ENCODE data around the gene LRRC15.

- TF ChIP-seq CTCF (IDR thresholded peaks at IDR 0.05) (peak; percentile 93 to 98 (median 96)), POLR2AphosphoS5 (IDR thresholded peaks at IDR 0.05) (peak in 2 of 3 donors; percentile 20 to 36)
These were observed 54.2 kb downstream of the LRRC15 start for GRCh38 chr3:194315088-194315964.

All from transverse colon (tissue), 4 donors.